ENCODE results near the gene POR. TPM values are rescaled to one million over a fixed set of nuclear protein-coding genes. Genes with fewer than 3 reads are reported as not detected.

POR gene
- total and polyA plus RNA-seq, 2 of the 13 experiments (the other 11 are each of a cell fraction or from before 2014, with no cell fraction given) = 145 to 266 TPM

Small RNA genes within 50 kb of the gene (microRNA-seq; reads per million reads assigned to microRNA genes)
- gene MIR4651 = 0.68 reads per million

Small RNA genes within 50 kb of the gene (small RNA-seq; reads per million reads assigned to genes)
- gene SNORA14A (ENCODE audit: insufficient read depth in 2 of 3, insufficient read length in 3 of 3, low read depth in 2 of 3, low replicate concordance in 1 of 3) = 3.9 to 114 (median 8.1) reads per million in 3 experiments

Other genes with a start within 250 kb of the POR start
- gene HIP1, start 176.2 kb upstream of the POR start, total RNA-seq (2016; rRNA removed; fragmentation: Illumina TruSeq; extraction: Trizol) = 4.5 and 8.6 TPM in 2 replicates
- 6.2 TPM in 2 replicates for gene HIP1, start 176.2 kb upstream of the POR start, polyA plus RNA-seq (2011; rRNA removed)
- gene CCL26, start 142.9 kb upstream of the POR start, total RNA-seq (2016; rRNA removed; fragmentation: Illumina TruSeq; extraction: Trizol) = not detected in 2 replicates
- 0.16 TPM in 2 replicates for gene CCL26, start 142.9 kb upstream of the POR start, polyA plus RNA-seq (2011; rRNA removed)
- not detected in 2 replicates for gene CCL24, start 101.3 kb upstream of the POR start, total RNA-seq (2016; rRNA removed; fragmentation: Illumina TruSeq; extraction: Trizol)
- gene CCL24, start 101.3 kb upstream of the POR start, polyA plus RNA-seq (2011; rRNA removed) = not detected in 2 replicates
- 14.9 and 23.1 TPM in 2 replicates for gene RHBDD2, start 36.1 kb upstream of the POR start, total RNA-seq (2016; rRNA removed; fragmentation: Illumina TruSeq; extraction: Trizol)
- gene RHBDD2, start 36.1 kb upstream of the POR start, polyA plus RNA-seq (2011; rRNA removed) = 26.4 and 41.1 TPM in 2 replicates
- 22.9 and 40.3 TPM in 2 replicates for gene TMEM120A, start 79.4 kb downstream of the POR start, total RNA-seq (2016; rRNA removed; fragmentation: Illumina TruSeq; extraction: Trizol)
- gene TMEM120A, start 79.4 kb downstream of the POR start, polyA plus RNA-seq (2011; rRNA removed) = 102 and 116 TPM in 2 replicates
- 23.9 and 28.0 TPM in 2 replicates for gene STYXL1, start 132.8 kb downstream of the POR start, total RNA-seq (2016; rRNA removed; fragmentation: Illumina TruSeq; extraction: Trizol)
- gene STYXL1, start 132.8 kb downstream of the POR start, polyA plus RNA-seq (2011; rRNA removed) = 36.0 and 38.3 TPM in 2 replicates
- gene MDH2, start 133.0 kb downstream of the POR start, total RNA-seq (2016; rRNA removed; fragmentation: Illumina TruSeq; extraction: Trizol) = 90.3 and 107 TPM in 2 replicates
- 81.4 and 90.1 TPM in 2 replicates for gene MDH2, start 133.0 kb downstream of the POR start, polyA plus RNA-seq (2011; rRNA removed)